HK-2 (cell line): ENCODE measurements around the gene NADSYN1.

Source experiments
- DNase-seq: peaks from one replicate; pipeline ENCODE4 v3.0.0-alpha.2; 2018; ENCODE audit not compliant: unreplicated experiment

NADSYN1 gene

DNA sequence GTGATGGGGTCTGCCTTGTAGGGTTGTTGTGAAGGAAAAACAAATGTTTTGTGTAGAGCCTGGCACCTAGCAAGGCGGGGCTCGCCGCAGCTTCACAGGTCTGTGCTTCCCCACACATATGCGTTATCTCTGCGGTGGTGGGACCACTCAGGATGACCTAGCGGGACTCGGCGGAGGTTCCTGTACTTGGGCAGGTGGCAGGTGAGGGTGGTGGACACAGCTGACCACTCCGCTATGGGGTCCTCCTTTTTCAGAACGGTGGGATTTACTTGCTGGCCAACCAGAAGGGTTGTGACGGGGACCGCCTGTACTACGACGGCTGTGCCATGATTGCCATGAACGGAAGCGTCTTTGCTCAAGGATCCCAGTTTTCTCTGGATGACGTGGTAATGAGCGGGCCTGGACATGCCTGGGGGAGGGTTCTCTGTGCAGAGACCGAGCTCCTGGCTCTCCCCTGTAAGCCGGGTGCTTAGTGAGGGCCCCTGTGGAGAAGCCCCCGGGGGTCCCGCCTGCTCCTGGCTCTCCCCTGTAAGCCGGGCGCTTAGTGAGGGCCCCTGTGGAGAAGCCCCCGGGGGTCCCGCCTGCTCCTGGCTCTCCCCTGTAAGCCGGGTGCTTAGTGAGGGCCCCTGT is 21.3 kb downstream of the NADSYN1 start:
- DNase-seq: no peak

DNA sequence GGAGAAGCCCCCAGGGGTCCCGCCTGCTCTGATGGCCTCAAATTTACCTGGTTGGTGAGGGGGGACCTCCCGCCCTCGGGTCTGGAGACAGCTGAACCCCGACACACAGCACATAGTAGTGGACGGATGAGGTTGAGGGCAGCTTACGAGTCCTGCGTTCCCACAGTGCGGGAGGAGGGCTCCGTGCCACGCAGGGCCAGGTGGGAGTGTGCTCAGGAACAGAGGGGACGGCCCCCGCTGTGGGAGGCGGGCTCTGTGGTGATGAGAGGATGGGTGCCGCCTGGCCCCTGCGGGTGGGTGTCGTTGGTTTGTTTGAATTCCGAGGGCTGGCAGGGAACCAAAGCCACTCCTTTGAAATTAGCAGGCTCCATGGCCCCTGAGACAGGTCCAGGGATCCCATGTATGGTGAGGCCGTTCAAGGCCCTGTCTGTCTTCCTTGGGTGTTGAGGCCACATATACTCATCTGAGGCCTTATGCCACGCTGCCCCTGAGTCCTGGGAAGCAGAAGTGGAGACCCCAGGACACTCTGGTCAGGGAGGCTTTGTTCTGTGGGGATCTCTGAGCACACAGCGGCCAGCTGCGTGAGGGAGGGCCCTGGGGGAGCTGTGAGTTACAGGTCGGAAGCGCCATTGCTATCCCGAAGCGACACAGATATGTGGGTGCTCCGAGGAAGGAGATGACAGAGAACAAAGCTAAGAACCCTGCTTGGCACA is 21.9 kb downstream of the NADSYN1 start:
- no peak for DNase-seq

DNA sequence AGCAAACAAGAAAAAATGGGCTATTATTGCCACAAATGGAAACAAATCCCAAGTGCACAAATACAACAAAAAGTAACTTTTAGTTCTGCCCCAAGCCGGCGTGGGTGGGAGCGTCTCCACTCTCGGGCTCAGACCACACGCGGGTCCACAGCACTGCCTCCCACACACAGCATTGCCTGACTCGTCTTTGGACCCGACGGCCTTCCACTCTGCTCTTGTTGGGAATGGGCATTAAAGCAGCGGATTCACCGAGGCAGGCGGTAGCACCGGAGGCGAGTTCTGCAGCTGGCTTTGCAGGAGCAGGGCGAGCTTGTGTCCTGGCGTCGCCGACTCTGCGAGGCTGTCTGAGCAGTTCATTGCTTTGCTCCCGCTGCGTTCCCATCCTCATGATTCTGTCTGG is 23.0 kb downstream of the NADSYN1 start:
- DNase-seq: no peak

GRCh38 chr11:71476926-71477640 is 24.1 kb downstream of the NADSYN1 start:
- DNase-seq: no peak

GRCh38 chr11:71477641-71478527 is 24.9 kb downstream of the NADSYN1 start:
- no peak for DNase-seq

- no peak for DNase-seq
Measured at GRCh38 chr11:71478528-71478840, 25.5 kb downstream of the NADSYN1 start.

GRCh38 chr11:71481101-71481960 is 28.3 kb downstream of the NADSYN1 start:
- DNase-seq: no peak

GRCh38 chr11:71482216-71482615 is 29.2 kb downstream of the NADSYN1 start:
- no peak for DNase-seq

- no peak for DNase-seq
Measured at GRCh38 chr11:71482746-71483364, 29.9 kb downstream of the NADSYN1 start.

DNA sequence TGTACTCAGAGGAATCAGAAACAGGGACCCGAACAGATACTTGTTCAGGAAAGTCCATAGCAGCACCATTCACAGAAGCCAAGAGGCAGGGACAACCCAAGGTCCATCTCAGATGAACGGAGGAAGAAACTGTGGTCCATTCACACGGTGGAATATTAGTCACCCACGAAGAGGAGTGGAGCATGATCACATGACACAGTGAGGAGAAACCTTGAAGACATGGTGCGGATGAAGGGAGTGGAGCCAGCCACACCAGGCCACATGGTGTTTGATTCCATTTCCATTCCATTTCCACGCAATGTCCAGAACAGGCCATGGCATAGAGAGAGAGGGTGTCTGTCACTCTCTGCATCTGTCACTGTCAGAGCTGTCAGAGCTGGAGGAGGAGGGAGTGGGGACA is 30.7 kb downstream of the NADSYN1 start:
- DNase-seq: no peak

DNA sequence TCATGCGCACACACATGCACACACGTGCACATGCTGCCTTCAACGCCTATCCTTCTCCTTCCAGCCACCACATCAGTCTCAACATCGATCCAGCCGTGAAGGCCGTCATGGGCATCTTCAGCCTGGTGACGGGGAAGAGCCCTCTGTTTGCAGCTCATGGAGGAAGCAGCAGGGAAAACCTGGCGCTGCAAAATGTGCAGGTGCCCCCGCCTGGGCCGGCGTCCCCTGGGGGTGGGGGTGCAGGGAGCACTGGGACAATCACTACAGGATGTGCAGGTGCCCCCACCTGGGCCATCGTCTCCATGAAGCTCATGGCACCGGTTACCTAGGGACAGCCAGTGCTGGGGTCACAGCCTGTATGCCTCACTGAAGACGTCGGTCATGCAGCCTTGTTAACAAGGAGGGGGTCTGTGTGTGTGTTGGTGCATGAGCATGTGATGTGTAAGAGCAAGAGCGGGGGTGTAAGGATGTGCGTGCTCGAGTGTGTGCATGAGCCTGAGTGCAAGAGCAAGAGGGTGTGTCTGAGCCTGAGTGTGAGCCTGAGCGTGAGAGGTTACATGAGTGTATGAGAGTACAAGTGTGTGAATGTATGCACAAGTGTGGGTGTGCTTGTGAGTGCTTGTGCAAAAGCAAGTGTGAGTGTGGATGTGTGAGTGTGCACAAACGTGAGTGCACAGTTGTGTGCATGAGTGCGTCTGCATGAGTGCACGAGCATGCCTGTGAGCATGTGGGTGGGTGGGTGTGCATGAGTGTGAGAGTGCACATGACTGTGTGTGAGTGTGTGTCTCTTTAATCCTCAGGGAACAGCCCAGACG is 31.5 kb downstream of the NADSYN1 start:
- DNase-seq: no peak

DNA sequence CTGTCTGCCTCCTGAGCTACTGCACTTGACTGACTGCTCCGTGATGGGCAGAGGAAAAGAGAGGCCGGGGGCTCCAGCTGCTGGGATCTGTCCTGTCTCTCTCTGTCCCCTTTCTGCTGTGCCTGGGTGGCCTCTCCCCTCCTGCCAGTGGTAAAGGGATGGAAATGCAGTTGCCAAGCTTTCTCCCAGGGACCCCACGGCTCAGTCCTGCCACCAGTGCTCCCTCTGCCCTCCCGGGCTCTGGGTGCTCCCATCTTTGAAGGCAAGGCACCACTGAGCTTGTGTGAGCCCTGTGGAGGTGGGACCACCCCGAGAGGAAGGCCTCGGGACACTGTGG is 32.0 kb downstream of the NADSYN1 start:
- no peak for DNase-seq

GRCh38 chr11:71485466-71485865 is 32.5 kb downstream of the NADSYN1 start:
- no peak for DNase-seq

- DNase-seq: no peak
Measured at GRCh38 chr11:71486320-71486719, 33.3 kb downstream of the NADSYN1 start.

DNA sequence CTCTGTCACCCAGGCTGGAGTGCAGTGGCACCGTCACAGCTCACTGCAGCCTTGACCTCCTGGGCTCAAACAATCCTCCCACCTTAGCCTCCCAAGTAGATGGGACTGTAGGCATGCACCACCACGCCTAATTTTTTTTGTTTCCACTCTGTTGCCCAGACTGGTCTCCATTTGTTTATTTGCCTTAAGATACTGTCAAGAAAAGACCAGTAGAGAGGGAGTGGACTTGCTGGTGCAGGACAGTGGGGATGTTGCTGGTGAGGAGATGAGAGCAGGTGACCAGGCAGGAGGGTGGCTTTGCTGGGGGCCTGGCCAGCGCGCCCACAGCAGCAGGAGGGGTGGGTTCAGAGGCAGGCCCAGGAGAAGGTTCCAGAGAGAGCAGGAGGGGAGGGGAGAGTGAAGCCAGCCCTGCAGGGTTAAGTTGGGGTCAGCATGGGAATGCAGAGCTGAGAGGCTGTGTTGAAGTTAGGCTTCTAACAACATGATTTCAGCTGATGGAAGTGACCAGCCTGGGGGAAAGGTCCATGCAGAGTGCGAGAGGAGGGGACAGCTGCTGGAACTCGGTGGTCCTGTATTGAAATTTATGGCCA is 35.8 kb downstream of the NADSYN1 start:
- DNase-seq: no peak

GRCh38 chr11:71489311-71490043 is 36.5 kb downstream of the NADSYN1 start:
- peak; percentile 52 for DNase-seq

DNA sequence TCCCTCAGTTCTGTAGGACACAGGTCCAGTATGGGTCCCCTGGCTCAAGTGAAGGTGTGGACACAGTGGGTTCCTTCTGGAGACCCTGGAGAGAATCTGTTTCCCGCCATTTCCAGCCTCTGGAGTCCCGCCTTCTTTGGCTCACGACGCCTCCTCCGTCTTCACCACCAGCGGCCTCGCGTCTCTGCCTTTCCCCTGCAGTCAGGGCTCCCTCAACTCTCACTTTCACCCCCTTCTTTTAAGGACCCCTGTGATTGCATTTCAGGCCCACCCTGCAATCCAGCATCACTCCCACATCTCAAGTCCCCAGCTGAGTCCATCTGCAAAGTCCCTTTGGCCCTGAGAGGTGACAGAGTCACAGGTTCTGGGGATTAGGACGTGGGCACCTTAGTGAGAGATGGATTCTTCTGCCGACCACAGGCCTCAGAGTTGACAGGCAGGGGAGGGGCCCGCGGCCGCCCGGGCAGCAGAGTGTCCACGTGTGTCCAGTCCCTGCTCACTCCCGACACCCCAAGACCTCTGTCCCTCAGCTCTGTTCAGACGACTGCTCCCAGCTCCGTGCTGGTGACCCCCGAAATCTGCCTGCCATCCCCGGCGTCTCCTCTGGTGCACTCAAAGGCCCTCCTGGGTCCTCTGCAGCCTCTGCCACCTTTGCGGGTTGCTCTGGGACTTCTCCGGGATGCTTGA is 37.2 kb downstream of the NADSYN1 start:
- DNase-seq: no peak

- no peak for DNase-seq
Measured at GRCh38 chr11:71490731-71491390, 37.9 kb downstream of the NADSYN1 start.
